ENCODE measurements around the gene DGKG.

DNA sequence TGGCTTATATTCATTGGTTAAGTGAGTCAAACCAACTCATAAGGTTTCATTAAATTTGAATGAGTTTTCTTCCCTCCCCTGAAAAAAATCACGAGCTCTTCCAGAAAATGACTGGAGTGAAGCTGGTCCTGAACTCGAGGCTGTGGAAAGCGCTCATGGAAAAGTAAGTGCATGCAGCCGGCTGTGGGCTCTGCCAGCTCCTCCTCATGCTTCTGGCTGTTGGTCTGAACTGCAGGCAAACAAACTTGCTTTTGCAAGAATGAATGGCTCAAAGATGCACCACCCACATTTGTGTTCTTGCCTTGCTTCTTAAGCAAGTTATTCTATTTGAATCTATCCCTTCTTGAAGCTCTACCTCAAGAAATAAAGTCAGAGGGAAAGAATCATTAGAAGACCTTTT is 259.3 kb downstream of the DGKG start:
- TF ChIP-seq CTCF (IDR thresholded peaks at IDR 0.05) (no peak), POLR2AphosphoS5 (IDR thresholded peaks at IDR 0.05) (no peak), EP300 (IDR thresholded peaks at IDR 0.05) (no peak), POLR2A (IDR thresholded peaks at IDR 0.05) (no peak)
